Measurements from ENCODE around the gene MVB12B. TPM values are rescaled to one million over a fixed set of nuclear protein-coding genes. Genes with fewer than 3 reads are reported as not detected.

Gene MVB12B
- total RNA-seq, 1 experiment from 2014 or later = 4.5 TPM

DNA sequence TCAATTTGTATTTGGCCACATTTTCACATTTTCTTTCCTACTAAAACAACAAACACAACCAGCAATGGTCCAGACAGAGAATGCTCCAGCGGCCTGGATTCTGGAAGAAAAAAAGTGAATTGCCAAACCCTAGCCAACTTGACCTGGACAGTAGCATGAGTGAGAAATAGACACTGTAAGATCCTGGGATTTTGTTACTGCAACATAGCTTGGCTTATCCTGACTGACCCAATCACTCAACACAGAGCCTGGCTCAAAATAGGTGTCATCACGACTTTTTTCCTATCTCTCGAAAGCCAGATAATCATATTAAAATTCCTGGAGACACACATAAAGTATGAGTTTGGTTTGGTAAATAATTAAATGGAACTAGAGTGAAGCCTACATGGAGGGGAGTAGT lies 25.4 kb upstream of the MVB12B start:
- no TSS peak for BruUV-seq (replicated peaks)
- DNase-seq = no peak
- Mint-ChIP-seq H3K27me3 (ENCODE audit: unreplicated experiment) (peaks cover 42% of the 10 kb centered on the region), H3K9me3 (ENCODE audit: low read depth, unreplicated experiment) (no peaks in the 10 kb centered on the region), H3K4me1 (ENCODE audit: low read depth, unreplicated experiment) (no peaks in the 10 kb centered on the region), H3K4me3 (ENCODE audit: low read depth, unreplicated experiment) (no peak overlapping the region), H3K36me3 (ENCODE audit: insufficient read depth, unreplicated experiment) (no peaks in the 10 kb centered on the region), H3K27ac (ENCODE audit: unreplicated experiment) (no peak overlapping the region)
- CTCF ChIA-PET = interaction anchor here (1.5 kb wide), 1 partner anchor 9 kb away, joined by 4 read pairs; no protein-coding TSS in a partner anchor
- intact Hi-C loops (cut with micrococcal nuclease; ENCODE audit: unreplicated experiment) = loop anchor here (5.0 kb wide), 1 partner anchor 191 kb away; no protein-coding TSS in a partner anchor
- no peak for TF ChIP-seq CTCF (IDR thresholded peaks at IDR 0.05; ENCODE audit: unreplicated experiment)

DNA sequence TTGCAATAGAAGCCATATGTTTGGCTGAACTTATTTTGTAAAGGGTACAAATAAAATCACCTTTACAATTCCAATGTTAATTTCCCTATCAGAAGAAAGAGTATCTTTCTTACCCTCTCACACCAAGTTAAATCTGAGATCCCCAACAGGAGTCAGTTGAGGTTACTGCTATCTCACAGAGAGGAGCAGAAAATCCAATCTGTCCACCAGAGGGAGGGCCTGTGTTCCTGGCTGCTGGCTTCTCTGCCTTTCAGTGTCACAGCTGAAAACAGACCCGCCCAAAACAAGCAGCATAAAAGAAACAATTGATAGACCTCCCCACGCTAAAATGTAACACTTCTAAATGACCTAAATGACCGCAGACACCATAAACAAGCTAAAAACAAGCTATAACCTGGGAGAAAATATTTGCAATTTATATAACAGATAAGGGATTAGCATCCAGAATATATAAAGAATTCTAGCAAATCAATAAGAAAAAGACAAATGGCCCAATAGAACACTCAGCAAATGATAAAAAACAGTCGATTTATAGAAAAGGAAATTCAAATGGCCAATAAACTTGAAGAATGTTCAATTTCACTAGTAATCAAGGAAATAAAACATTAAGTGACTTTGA lies 24.5 kb upstream of the MVB12B start:
- Mint-ChIP-seq H3K27ac (ENCODE audit: unreplicated experiment) (no peak overlapping the region), H3K9me3 (ENCODE audit: low read depth, unreplicated experiment) (no peaks in the 10 kb centered on the region), H3K36me3 (ENCODE audit: insufficient read depth, unreplicated experiment) (no peaks in the 10 kb centered on the region), H3K4me3 (ENCODE audit: low read depth, unreplicated experiment) (no peak overlapping the region), H3K27me3 (ENCODE audit: unreplicated experiment) (peaks cover 42% of the 10 kb centered on the region), H3K4me1 (ENCODE audit: low read depth, unreplicated experiment) (no peaks in the 10 kb centered on the region)
- peak; percentile 51 for DNase-seq
- intact Hi-C loops (cut with micrococcal nuclease; ENCODE audit: unreplicated experiment) = loop anchor here (2.0 to 5.0 kb wide), 2 partner anchors 97 to 190 kb away; no protein-coding TSS in a partner anchor
- BruUV-seq (replicated peaks) = no TSS peak
- TF ChIP-seq CTCF (IDR thresholded peaks at IDR 0.05; ENCODE audit: unreplicated experiment) = peak; percentile 29
- CTCF ChIA-PET = interaction anchor here (0.6 to 1.5 kb wide), 4 partner anchors 10 to 578 kb away, joined by 3 to 4 read pairs (median 4); no protein-coding TSS in a partner anchor

DNA sequence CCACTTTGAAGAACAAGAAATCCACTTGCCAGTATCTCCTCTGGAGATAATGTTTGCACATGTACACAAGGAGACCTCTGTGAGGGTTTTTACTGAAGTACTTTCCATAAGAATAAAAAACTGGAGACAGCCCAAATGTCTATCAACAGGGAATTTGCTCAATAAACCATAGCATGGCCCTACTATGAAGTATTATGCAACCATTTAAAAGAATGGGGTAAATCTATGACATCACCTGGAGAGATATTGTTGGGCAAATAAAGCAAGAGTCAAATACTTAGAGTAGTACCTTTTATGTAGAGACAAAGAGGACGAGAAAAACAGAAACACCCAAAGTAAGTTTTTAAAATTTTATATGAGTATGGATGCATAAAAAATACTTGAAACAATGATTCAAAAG lies 23.9 kb upstream of the MVB12B start:
- intact Hi-C loops (cut with micrococcal nuclease; ENCODE audit: unreplicated experiment) = loop anchor here (2.0 to 5.0 kb wide), 2 partner anchors 96 to 190 kb away; no protein-coding TSS in a partner anchor
- H3K27ac Mint-ChIP-seq (ENCODE audit: unreplicated experiment) = no peak overlapping the region
- BruUV-seq (replicated peaks) = no TSS peak
- peaks cover 46% of the 10 kb centered on the region for H3K27me3 Mint-ChIP-seq (ENCODE audit: unreplicated experiment)
- H3K9me3 Mint-ChIP-seq (ENCODE audit: low read depth, unreplicated experiment) = no peaks in the 10 kb centered on the region
- DNase-seq = no peak
- H3K4me1 Mint-ChIP-seq (ENCODE audit: low read depth, unreplicated experiment) = no peaks in the 10 kb centered on the region
- TF ChIP-seq CTCF (IDR thresholded peaks at IDR 0.05; ENCODE audit: unreplicated experiment) = no peak
- H3K36me3 Mint-ChIP-seq (ENCODE audit: insufficient read depth, unreplicated experiment) = no peaks in the 10 kb centered on the region
- no peak overlapping the region for H3K4me3 Mint-ChIP-seq (ENCODE audit: low read depth, unreplicated experiment)
- CTCF ChIA-PET = interaction anchor here (1.0 to 1.5 kb wide), 3 partner anchors 10 to 188 kb away, joined by 3 to 4 read pairs (median 3); no protein-coding TSS in a partner anchor

DNA sequence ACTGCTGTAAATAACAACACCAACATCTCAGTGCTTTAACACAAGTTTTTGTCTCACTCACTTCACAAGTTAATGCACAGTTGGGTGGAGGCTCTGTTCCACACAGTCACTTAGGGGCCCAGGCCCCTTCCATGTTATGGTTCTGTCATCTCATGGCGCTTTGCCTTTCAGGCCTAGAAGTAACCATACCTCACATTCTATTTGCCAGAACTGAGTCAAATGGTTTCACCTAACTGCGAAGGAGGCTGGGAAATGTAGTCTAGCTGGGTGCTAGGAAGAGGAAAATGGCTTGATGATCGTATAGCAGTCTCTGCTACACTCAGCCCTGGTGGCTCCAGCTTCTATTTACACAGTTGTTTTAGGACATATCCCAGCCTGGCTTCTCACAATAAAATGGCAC lies 23.1 kb upstream of the MVB12B start:
- Mint-ChIP-seq H3K36me3 (ENCODE audit: insufficient read depth, unreplicated experiment) (no peaks in the 10 kb centered on the region), H3K4me1 (ENCODE audit: low read depth, unreplicated experiment) (no peaks in the 10 kb centered on the region), H3K27ac (ENCODE audit: unreplicated experiment) (no peak overlapping the region), H3K4me3 (ENCODE audit: low read depth, unreplicated experiment) (no peak overlapping the region), H3K27me3 (ENCODE audit: unreplicated experiment) (peaks cover 48% of the 10 kb centered on the region), H3K9me3 (ENCODE audit: low read depth, unreplicated experiment) (no peaks in the 10 kb centered on the region)
- CTCF ChIA-PET = no interaction called here
- no TSS peak for BruUV-seq (replicated peaks)
- TF ChIP-seq CTCF (IDR thresholded peaks at IDR 0.05; ENCODE audit: unreplicated experiment) = no peak
- DNase-seq = no peak
- intact Hi-C loops (cut with micrococcal nuclease; ENCODE audit: unreplicated experiment) = loop anchor here (2.0 to 5.0 kb wide), 2 partner anchors 95 to 189 kb away; no protein-coding TSS in a partner anchor
